ENCODE results near the gene IDH2. TPM values are rescaled to one million over a fixed set of nuclear protein-coding genes. Genes with fewer than 3 reads are reported as not detected.
"Not testable (repeated sequence)": the region's sequence is repeated elsewhere in the genome, so short reads cannot be mapped to it uniquely, and the experiment has no call there.

IDH2 gene
- total RNA-seq, 1 donor from 2014 or later: 77.3 TPM

DNA sequence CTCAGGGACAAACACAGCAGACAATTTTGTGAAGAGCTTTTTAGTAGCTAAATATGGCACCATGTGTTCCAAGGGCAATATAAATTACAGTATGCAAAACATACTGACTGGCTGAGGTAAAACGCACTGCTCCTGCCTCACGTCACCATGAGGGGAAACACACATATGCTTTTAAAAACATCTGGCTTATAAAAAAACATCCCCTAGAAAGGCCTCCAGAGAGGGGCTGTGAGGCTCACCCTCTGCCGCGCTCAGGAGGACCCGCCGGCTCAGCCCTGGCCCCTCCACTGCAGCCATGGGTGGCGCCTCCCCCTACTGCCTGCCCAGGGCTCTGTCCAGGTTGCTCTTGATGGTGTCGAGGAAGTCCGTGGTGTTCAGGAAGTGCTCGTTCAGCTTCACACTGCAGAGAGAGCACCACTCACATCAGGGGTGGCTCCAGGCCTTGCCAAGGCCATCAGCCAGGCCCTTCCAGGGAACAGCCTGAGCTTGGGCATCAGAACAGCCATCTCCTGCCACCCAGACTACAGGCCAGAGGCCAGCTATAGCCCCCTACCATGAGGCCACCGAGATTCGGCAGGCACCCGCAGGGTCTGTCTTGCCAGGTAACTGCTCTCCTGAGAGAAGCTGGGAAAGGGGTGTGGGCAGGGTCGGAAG, 18.2 kb downstream of the IDH2 start:
- DNase-seq: no peak

DNA sequence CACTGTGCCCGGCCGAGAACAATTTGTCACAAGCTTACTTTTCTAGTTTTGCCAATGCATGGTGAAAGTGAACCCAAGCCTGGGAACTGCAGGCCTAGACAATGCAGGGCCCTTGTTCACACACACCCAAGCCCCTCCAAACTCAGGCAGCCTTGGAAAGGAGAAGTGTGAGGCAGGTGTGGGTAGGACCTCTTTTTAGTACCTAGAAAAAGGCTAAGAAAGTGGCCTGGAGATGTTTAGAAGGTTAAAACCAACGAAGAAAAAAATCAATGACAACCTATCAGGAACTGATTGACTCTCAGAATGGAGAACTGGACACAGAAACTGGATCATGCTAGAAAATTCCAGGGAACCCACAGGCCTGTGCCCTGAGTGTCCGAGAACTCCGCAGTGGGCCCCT, 18.8 kb downstream of the IDH2 start:
- no peak for DNase-seq

DNA sequence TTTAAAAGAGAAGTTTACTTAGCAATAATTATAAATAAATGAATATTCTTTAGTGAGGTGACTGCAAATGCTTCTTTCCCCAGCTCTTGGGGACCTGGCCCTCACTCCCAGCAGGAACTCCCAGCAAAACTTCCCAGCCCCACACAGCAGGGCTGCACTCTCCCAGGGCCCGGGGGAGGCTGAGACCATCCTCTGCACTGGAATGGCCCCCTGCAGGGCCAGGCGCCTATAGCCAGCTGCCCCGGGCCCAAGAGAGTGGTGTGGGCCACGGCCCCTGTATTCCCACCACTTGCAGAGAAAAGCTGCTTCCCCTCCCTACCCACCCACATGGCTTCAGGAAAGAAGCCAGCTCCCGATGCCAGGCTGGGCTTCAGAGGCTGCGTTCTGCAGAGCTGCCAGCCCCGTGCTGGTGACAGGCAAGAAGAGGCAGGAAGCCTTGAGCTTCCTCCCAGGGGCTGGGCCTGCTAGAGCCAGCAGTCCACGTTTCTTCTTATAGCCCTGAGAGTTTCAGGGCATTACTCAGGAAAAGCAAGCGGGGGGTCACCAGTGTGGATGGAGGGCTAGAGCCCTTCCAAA, 20.0 kb downstream of the IDH2 start:
- peak; percentile 36 for DNase-seq

DNA sequence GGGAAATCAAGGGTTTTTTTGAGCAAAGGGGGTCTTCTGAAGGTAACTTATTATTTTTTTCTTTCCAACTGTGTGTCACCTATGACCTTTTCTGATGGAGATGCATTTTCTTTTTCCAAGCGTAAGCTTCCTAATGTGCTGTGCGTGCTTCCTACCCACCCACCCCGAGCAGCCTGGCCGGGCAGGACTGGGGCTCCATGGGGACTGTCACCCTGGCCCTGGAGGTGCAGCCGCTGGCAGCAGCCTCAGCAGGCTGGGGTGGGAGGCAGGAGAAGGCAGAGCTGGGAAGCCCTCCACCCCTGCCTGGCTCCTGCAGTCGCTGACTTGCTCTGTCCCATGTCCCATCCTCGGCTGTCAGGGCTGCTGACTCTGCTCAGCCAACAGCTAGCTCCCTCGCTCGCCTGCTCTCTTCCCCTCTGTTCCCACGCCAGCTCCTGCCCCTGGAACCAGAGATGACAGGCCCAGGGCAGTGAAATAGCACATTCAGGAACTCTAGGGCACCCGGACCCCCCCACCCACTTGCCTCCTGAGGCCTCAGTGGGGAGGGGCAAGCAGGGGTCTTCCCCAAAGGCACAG, 21.4 kb downstream of the IDH2 start:
- DNase-seq: no peak

DNA sequence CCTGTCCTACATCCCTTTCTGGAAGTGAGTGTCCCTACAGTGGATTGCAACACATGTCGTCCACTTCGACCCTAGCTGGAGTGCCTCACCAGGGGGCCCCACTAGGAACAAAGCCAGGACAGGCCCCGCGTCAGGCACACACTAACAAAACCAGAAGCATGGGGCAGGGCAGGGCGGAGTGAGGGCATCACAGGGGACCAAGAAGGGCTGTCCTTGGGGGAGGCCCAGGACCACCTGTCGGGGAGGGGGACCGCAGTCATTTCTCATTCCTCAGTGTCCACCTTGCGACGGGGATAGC, 21.9 kb downstream of the IDH2 start:
- DNase-seq: no peak

DNA sequence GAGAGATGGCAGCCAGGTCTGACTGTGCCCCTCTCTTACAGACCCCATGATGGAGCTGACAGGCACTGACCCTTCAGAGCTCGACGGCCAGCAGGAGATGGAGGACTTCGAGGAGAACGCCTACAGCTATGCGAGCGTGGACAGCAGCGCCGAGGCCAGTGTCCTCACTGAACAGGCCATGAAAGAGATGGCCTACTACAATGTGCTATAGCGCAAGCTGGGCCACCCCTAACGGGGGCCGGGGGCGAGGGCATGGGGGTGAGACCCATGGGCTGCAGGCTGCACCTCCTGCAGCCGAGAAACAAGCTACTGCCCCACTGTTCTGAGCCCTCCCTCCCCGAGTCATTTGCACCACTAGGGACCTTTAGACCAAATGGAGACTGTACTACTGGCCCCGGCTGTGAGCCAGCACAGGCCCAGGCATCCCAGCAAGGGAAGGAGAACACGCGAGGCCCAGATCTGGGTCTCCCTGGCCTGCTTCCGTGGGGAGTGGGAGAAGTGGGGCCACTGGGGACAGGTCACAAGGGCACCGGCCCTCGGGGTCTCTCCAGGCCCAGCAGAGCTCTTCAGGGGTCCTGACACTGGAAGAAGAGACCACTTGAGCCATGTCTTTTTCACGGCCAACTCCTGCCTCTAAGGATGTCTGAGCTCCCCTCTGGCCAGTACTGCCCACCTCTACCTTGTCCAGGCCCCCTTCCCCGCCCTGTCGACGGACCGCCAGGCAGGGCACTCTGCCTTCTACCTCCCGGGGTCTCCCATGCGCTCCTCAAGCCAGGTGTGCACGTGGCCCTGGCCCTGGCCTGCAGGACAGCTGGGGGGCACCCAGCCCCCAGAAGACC, 22.4 kb downstream of the IDH2 start:
- no peak for DNase-seq

DNA sequence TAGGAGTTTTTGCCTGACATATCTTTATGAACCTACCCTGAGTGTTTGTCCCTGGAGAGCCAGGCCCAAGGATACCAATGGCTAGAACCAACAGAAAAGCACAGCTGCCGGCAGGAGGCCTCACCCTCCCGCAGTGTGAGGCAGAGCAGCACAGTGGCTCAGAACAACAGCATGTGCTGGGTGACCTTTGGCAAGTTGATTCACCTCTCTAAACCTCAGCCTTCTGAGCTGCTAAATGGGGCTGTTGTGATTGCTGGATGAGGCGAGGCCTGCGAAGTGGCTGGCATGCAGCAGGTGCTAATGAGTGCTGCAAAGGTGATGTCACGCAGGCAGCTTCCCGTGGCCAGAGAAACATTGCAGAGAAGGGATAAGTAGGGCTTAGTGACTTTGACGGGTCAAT, 23.3 kb downstream of the IDH2 start:
- DNase-seq: no peak

DNA sequence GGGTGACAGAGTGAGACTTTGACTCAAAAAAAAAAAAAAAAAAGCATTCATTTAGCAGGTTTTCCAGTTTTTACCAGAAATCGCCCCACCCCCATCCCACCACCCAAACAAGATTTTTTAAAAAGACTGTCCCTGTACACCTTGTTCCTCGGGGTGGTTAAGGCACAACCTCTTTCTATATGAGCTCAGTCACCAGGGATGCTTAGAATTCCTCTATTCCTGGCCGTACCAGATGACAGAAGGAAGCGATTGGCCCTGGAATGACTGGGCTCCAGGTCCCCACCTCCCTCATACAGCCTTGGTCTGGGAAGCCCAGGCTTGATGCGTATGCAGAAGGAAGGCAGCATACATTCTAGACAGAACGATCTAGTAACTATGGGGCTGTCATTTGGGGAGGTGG, 25.6 kb downstream of the IDH2 start:
- no peak for DNase-seq

DNA sequence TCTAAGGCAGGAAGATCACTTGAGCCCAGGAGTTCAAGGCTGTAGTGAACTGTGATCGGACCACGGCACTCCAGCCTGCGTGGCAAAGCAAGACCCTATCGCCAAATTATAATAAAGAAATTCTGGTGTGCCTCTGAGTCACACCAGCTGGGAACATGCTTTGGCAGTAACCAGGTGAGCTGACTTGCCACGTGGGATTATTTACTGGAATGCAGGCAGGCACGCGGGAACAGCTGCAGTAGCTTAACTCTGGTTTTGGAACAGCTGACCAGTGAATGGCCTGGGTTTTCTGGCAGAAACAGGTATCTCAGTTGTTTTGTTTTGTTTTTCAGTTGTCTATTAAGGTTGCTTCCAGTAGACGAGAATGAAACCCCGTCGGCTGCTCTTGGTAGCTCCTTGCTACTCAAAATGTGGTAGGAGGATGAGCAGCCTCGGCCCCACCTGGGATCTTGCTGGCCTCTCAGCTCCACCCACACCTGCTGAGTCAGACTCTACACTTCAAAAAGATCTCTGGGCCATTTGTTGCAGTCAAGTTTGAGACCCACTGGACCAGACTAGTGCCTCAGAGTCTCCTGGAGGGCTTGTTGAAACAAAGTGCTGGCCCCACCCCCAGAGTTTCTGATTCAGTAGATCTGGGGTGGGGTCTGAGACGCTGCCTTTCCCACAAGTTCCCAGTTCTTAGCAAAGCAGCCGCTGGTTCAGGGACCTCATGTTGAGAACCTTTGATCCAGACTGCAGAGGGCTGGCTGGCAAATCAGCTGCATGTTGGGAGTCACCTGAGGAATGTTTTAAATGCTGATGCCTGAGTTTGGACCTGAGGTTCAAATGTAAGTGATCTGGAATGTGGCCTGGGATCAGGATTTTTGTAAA, 26.6 kb downstream of the IDH2 start:
- no peak for DNase-seq

DNA sequence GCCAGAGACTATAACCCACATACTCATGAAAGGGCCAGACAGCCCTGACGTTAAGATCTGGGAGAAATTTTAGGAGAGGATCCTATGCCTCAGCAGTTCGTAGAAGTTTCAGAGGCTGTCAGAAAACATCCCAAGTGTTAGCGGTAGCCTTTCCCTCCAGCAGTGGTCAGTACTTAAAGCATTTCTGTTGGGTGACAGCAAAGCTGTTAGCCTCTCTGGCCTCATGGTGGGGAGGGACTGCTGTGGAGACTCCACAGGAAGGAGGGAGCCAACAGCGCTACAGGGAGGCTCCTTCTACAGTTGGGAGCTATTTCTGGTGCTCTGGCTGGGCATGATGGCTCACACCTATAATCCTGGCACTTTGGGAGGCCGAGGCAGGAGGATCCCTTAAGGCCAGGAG, 27.4 kb downstream of the IDH2 start:
- DNase-seq: no peak

DNA sequence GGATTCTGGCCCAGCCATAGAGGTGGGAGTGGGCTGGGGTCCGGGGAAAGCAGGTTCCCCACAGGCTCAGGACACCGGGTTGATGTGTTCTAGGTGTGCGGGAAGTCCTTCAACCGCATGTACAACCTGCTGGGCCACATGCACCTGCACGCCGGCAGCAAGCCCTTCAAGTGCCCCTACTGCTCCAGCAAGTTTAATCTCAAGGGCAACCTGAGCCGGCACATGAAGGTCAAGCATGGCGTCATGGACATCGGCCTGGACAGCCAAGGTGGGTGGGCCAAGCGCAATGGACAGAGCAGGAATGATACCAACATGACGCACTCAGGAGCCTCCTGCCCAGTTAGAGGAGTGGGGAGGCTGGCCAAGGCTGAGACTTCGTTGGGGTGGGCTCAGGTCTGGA, 28.2 kb downstream of the IDH2 start:
- DNase-seq: no peak

DNA sequence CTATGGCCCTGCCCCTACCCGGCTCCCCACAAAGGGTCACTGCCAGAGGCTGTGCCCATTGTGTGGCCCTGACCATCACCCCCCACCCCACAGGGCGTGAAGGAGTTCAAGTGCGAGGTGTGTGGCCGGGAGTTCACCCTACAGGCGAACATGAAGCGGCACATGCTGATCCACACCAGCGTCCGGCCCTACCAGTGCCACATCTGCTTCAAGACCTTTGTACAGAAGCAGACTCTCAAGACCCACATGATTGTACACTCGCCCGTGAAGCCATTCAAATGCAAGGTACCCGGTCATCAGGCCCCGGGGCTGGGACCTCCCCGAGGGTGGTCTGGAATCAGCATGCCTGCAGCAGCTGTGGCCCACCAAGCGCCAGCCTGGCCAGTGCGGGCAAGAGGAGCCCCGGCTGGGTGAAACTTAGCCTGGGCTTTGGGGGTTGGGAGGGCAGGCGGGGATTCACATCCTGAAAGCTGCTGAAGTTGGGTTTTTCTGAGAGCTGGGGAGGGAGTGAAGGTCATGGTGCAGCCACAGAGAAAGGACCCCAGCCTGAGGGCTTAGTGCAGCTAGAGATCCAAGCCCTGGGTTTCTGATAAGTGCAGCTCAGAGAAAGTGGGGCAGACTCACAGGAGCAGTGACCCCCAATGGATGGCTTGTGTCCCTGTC, 29.2 kb downstream of the IDH2 start:
- DNase-seq: no peak

DNA sequence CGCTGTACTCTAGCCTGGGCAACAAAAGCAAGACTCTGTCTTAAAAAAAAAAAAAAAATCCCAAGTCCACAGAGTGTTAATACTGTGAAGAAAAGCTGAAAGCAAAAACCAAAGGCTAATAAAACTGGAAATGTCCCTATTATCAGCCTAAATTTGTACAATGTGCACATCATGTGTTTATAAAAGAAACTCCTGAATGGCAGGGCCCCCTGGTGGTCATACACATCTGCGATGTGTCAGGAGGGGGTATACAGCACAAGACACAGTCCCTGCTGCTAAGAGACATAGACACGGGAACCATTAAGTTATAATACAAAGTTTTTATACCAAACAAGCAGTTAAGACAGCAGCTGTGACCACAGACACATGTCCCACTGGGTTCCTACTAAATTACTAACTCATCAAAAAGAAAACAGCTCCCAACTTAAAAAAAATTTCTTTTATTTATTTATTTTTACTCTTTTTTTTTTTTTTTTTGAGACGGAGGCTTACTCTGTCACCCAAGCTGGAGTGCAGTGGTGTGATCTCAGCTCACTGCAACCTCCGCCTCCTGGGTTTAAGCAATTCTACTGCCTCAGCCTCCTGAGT, 31.0 kb downstream of the IDH2 start:
- peak; percentile 92 for DNase-seq

DNA sequence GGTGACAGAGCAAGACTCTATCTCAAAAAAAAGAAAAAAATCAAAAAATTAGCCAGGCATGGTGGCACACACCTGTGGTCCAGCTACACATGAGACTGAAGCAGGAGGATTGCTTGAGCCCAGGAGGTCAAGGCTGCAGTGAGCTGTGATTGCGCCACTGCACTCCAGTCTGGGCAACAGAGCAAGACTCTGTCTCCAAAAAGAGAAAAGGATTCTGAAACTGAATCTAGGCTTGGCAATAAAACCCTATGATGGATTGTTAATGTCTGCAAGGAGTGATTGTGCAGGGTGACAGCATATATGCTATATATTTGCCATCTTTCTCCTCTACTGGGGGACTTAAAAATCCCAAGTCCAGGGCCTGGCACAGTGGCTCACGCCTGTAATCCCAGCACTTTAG, 31.6 kb downstream of the IDH2 start:
- not testable (repeated sequence) for DNase-seq

DNA sequence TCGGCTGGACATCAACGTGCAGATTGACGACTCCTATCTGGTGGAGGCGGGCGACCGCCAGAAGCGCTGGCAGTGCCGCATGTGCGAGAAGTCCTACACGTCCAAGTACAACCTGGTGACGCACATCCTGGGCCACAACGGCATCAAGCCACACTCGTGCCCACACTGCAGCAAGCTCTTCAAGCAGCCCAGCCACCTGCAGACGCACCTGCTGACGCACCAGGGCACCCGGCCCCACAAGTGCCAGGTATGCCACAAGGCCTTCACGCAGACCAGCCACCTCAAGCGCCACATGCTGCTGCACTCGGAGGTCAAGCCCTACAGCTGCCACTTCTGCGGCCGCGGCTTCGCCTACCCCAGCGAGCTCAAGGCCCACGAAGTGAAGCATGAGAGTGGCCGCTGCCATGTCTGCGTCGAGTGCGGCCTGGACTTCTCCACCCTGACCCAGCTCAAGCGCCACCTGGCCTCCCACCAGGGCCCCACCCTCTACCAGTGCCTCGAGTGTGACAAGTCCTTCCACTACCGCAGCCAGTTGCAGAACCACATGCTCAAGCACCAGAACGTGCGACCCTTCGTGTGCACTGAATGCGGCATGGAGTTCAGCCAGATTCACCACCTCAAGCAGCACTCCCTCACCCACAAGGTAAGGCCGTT, 34.2 kb downstream of the IDH2 start:
- no peak for DNase-seq

DNA sequence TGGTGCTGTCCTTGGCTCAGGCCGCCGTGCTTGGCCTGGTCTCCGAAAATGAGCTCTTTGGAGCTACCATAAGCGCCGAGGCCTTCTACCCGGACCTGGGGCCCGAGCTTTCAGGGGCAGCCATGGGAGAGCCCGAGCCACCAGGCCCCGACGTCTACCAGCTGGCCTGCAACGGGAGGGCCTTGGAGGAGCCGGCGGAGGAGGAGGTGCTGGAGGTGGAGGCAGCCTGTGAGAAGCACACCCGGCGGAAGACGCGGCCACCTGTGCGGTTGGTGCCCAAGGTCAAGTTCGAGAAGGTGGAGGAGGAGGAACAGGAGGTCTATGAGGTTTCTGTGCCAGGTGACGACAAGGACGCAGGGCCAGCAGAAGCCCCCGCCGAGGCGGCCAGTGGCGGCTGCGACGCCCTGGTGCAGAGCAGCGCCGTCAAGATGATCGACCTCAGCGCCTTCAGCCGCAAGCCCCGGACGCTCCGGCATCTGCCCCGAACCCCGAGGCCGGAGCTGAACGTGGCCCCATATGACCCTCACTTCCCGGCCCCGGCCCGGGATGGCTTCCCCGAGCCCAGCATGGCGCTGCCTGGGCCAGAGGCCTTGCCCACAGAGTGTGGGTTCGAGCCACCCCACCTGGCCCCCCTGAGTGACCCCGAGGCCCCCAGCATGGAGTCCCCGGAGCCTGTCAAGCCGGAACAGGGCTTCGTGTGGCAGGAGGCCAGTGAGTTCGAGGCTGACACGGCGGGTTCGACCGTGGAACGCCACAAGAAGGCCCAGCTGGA, 34.9 kb downstream of the IDH2 start:
- no peak for DNase-seq

DNA sequence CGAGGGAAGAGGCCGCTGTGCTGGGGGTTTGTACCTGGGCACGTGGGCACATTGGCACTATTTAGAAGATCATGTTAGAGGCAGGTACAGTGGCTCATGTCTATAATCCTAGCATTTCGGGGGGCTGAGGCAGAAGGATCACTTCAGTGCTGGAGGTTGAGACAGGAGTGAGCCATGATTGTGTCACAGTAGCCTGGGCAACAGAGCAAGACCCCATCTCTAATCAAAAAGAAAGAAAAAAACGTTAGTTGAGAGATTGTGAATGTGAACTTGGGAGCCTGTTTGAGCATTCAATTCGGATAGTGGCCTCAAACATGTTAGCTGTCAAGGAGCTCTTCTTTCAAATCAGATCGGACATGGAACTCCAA, 36.6 kb downstream of the IDH2 start:
- no peak for DNase-seq

DNA sequence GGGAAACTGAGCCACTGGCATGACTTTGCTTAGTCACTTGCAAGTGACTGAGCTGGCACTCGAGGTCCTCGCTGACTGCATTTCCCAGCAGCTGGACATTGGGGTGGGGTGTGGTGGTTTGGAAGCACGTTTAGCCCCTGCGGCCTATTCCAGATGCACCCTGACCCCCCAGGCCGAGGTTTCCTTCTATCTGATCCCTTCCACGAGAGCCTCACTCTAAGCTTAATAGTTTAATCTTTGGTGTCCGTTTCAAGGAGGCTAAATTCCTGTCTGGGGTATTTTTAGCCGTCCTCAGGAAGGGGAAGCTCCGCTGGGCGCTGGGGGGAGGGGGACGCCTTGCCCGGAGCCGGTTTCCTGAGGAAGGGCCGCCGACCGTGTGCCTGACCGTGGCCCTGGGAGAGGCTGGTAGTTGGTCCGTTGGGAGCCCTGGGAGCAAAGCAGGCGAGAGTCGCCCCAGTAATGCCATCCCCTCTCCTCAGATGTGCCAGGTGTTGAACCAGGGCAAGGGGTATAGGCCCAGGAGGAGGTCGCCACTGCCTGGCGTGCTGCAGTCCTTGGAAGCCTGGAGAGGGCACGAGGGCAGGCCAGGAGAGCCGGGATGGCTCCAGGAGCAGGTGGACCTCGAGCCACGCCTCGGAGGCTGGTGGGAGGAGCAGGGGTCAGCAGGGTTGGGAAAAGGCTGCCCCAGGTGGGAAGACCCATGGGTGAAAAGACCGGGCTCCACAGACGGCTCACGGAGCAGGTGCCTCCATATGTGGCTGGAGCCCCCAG, 37.2 kb downstream of the IDH2 start:
- peak; percentile 78 for DNase-seq

DNA sequence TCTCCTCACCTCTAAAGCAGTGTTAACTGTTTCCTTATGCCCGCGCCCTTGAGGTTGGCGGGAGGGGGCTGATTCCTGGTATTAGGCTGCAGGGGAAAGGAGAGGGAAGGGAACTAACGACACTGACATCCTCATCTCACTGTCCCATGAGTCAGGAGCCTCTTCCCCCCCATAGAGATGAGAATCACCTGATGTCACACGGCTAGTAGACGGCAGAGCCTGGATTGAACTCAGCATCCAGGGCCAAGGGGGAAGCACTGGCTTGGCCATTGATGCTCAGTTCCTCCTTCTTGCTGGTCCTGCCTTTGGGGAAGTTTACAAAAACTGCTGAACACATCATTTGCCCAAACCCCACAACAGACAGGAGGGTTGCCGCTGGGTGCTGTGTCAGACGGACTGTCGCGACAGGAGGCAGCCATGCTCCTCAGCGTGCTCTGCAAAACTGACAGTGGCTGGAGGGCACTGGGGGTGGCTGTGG, 38.5 kb downstream of the IDH2 start:
- DNase-seq: no peak
